ENCODE results near the gene PACRG. TPM values are rescaled to one million over a fixed set of nuclear protein-coding genes. Genes with fewer than 3 reads are reported as not detected.

The PACRG gene
- total and polyA plus RNA-seq, 2 donors from 2014 or later = 7.4 to 20.0 TPM

DNA sequence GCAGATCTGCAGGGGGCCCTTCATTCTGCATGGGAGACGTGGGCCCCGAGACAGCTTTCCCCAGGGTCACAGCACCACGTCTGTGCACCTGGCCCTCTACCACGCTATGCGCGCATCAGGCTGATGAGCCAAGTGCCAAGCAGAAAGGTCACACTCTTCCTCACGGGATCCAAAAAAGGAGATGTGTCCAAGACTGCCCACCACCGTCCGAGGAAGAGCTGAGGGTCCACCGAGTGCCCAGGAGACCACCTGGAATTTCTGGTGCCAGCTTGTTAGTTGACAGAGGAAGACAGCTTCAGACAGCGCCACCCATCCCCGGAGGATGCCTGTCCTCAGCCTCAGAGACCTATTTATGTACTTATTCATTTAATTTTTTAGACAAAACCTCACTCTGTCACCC, 609.2 kb downstream of the PACRG start:
- DNase-seq (no peak), FAIRE-seq (no peak)
- TF ChIP-seq CTCF (IDR thresholded peaks at IDR 0.05; ENCODE audit: borderline replicate concordance, extremely low read depth, insufficient read depth) = no peak
- no peak overlapping the region for H3K27ac ChIP-seq (ENCODE audit: low read depth in 2 of 2, low read length in 2 of 2)
- H3K4me3 ChIP-seq (ENCODE audit: low read length in 3 of 3) = no peak overlapping the region
- peaks cover 0 to 20% (median 8%) of the 10 kb centered on the region in 3 donors for H3K4me1 ChIP-seq (ENCODE audit: control insufficient read depth in 2 of 3, insufficient read depth in 2 of 3, low read depth in 1 of 3, low read length in 3 of 3)
- H3K9ac ChIP-seq (ENCODE audit: low read length in 3 of 3) = no peak overlapping the region
- H3K27me3 ChIP-seq (ENCODE audit: control insufficient read depth, insufficient read depth, low read length) = no peaks in the 10 kb centered on the region
- no peaks in the 10 kb centered on the region for H3K9me3 ChIP-seq (ENCODE audit: control insufficient read depth in 2 of 3, insufficient read depth in 1 of 3, low read length in 3 of 3)
- intact Hi-C loops (cut with DNase I) = no loop called here
- no peaks in the 10 kb centered on the region for H3K36me3 ChIP-seq (ENCODE audit: control insufficient read depth in 2 of 3, insufficient read depth in 3 of 3, low read length in 3 of 3)

GRCh38 chr6:163337958-163338357, 610.2 kb downstream of the PACRG start:
- H3K4me1 ChIP-seq (ENCODE audit: control insufficient read depth in 2 of 3, insufficient read depth in 2 of 3, low read depth in 1 of 3, low read length in 3 of 3) = peaks cover 0 to 20% (median 7%) of the 10 kb centered on the region in 3 donors
- DNase-seq (no peak), FAIRE-seq (no peak)
- H3K36me3 ChIP-seq (ENCODE audit: control insufficient read depth in 2 of 3, insufficient read depth in 3 of 3, low read length in 3 of 3) = no peaks in the 10 kb centered on the region
- no peak overlapping the region for H3K9ac ChIP-seq (ENCODE audit: low read length in 3 of 3)
- H3K4me3 ChIP-seq (ENCODE audit: low read length in 3 of 3) = no peak overlapping the region
- no peak overlapping the region for H3K27ac ChIP-seq (ENCODE audit: low read depth in 2 of 2, low read length in 2 of 2)
- TF ChIP-seq CTCF (IDR thresholded peaks at IDR 0.05; ENCODE audit: borderline replicate concordance, extremely low read depth, insufficient read depth) = no peak
- H3K9me3 ChIP-seq (ENCODE audit: control insufficient read depth in 2 of 3, insufficient read depth in 1 of 3, low read length in 3 of 3) = no peaks in the 10 kb centered on the region
- H3K27me3 ChIP-seq (ENCODE audit: control insufficient read depth, insufficient read depth, low read length) = no peaks in the 10 kb centered on the region
- intact Hi-C loops (cut with DNase I) = no loop called here

DNA sequence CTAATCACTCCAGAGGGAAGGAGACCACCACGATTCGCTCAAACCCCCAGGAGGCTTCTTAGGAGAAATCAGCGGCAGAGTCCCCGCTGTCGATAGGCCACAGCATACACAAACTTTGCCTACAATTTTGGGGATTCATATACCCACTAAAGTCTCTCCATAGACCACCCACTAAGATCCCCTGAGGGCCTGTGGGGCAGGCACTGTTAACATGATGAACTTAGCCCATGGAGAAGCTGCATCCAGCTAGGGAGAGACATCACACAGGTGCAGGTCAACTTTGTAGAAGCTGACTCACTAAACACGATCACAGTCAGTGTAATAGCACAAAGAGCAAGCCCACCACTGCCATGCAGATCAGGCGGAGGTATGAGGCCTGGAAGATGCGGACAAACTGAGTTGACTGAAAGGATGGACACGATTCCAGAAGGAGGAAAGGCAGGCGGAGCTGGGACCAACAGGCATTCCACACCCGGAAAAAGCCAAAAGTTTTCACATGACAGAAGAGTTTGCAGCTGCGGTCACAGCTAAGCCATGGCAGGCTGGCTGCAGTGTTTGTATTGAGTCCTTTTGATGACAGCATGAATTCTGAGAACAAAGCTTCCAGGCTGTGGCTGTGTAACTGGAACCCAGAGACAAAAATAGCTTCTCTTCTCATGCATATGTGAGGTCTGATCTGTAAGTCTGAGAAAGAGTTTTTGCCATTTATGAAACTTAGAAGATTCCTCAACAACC, 611.1 kb downstream of the PACRG start:
- Histone ChIP-seq H3K4me3 (ENCODE audit: low read length in 3 of 3) (no peak overlapping the region), H3K27ac (ENCODE audit: low read depth in 2 of 2, low read length in 2 of 2) (no peak overlapping the region), H3K4me1 (ENCODE audit: control insufficient read depth in 2 of 3, insufficient read depth in 2 of 3, low read depth in 1 of 3, low read length in 3 of 3) (peaks cover 0 to 20% (median 6%) of the 10 kb centered on the region in 3 donors), H3K9ac (ENCODE audit: low read length in 3 of 3) (no peak overlapping the region), H3K27me3 (ENCODE audit: control insufficient read depth, insufficient read depth, low read length) (no peaks in the 10 kb centered on the region), H3K9me3 (ENCODE audit: control insufficient read depth in 2 of 3, insufficient read depth in 1 of 3, low read length in 3 of 3) (no peaks in the 10 kb centered on the region), H3K36me3 (ENCODE audit: control insufficient read depth in 2 of 3, insufficient read depth in 3 of 3, low read length in 3 of 3) (no peaks in the 10 kb centered on the region)
- DNase-seq = peak in 3 of 5 donors; percentile 65 to 90 (median 85)
- no peak for FAIRE-seq
- TF ChIP-seq CTCF (IDR thresholded peaks at IDR 0.05; ENCODE audit: borderline replicate concordance, extremely low read depth, insufficient read depth) = no peak
- intact Hi-C loops (cut with DNase I) = no loop called here

All from kidney (tissue), 14 donors.